Measurements from ENCODE around the gene TMEM179.
A peak's percentile ranks its signal among the peaks of the same experiment; 100 is the strongest.

Gene TMEM179

GRCh38 chr14:104567141-104567956 is 37.2 kb downstream of the TMEM179 start:
- DNase-seq = no peak

- DNase-seq = no peak
These were observed 39.6 kb downstream of the TMEM179 start for GRCh38 chr14:104564744-104565679.

DNA sequence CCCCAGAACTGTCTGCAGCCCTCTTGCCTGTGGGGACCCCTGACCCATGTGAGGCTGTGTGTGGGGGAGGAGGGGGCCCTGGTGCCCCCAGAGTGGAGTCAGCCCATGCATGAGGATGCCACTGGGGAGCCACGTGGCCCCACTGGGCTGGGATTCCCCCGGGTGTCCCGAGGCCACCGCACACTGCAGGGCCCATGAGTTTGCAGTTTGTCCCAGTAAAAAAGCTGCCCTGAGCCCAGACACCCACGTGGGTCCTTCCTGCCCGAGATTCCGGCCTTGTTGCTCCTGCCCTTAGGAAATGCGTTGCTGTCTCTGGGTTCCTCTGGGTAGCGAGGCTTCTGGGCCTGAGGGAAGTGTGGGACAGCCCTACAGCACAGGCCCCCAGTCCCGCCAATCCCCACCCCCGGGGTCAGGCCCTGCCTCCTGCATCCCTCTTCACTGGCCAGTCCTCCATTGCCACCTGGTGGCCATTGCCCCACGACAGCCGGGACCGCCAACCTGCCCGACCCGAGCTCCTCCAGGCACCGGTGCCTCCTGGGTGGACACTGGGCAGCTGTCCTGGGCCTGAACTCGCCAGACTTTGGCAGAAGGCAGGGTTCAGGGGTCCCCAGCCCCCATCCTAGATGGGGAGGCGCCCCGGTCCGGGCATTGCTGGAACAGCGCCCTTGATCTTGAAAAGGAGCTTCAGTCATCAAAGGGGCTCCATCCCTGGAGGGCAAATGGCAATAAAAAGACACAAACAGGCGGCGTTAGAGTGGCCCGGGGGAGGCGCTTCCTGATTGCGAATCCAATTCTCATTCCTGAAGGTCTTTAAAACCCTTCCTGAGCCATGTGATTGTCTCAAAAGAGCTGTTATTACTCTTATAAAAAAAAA is 40.6 kb downstream of the TMEM179 start:
- DNase-seq = peak; percentile 51

DNA sequence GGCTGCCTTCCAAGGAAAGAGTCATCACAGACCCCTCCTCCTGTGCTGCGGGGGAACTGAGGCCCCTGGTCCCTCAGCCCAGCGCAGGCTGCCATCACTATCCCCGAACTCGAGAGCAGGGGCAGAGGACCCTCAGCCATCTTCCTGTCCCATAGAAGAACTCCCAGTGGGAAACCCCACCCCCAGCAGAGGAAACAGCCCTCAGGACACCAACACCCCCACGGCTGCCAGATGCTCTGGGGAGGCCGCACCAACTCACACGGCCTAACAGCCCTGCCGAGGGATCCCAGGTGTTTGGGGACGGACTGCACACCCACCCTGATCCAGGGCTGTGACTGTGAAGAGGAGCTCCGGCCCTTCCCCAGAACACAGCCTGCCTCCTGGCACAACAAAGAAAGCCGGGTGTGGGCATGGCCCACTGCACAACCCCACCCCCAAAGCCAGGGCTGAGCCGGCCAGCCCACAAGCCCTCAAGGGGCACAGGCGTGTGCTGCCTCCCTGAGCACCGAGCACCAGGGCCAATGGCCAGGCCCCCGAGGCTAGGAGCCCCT is 41.3 kb downstream of the TMEM179 start:
- DNase-seq = no peak

DNA sequence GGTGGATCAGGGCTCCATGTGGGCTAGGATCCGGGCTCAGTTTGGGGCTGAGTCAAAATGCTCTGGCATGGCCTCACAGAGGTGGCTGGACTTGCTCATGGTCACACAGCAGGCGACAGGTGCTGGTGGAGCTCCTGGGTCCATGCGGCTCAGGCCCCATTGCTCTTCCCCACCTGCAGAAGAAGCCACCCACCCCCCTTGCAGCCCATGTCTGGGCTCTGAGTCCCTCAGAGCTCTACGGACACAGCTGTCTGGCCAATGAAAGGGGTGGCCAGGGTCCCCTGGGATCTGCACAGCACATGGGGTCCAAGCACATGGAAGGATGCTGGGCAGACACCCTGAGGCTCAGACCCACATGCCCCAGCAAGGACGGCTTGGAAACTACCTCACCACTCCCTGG is 42.0 kb downstream of the TMEM179 start:
- no peak for DNase-seq

DNA sequence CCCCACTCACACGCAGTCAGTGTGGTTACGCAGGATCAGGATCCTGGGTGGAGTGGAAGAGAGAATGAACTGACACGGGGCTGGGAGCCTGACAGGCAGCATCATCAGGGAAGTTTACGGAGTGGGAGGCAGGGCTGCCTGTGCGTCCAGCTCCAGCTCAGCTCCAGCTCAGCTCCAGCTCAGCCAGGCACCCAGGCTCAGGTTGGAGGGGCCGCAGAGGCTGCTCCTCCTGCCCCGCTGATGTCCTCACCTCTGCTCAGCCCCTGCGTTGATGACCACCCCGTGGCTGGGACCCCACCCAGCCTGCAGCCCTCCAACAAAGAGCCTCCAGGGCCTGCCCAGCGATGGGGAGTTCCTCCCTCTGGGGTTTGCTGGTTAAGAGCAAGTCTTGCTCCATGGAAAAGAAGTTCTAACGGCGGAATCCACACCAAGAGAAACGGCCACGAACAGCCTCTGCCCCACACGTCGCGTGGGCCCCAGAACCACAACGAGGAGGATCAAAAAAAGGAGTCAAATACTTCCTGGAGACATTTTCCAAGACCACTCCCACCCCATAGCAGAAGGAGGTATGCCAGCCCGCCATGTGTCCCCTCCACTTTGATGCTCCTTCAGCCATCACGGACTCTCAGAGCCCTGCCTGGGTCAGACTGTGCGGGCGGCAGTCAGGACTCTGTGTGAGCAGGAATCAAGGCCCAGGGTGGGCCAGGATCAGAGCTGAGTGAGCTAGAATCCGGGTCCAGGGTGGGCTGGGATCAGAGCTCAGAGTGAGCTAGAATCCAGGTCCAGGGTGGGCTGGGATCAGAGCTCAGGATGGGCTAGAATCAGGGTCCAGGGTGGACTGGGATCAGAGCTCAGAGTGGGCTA is 42.7 kb downstream of the TMEM179 start:
- DNase-seq = no peak

GRCh38 chr14:104561124-104561557 is 43.4 kb downstream of the TMEM179 start:
- DNase-seq = no peak

DNA sequence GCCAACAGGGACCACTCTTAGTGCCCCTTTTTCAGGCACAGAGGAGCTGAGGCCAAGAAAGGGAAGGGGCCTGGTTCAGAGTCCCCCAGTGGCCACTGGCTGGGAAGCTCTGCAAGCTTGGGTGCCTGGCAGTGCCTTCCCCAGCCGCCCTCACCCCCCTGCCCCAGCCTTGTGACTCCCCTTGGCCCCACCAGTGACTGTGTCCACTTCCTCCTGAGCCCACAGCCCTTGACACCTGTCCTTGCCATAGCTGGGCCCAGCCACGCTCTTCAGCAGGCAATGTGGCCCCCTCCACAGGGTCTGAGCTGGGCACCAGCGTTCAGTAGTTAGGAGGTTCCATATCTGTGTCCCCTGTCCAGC is 44.0 kb downstream of the TMEM179 start:
- DNase-seq = no peak

DNA sequence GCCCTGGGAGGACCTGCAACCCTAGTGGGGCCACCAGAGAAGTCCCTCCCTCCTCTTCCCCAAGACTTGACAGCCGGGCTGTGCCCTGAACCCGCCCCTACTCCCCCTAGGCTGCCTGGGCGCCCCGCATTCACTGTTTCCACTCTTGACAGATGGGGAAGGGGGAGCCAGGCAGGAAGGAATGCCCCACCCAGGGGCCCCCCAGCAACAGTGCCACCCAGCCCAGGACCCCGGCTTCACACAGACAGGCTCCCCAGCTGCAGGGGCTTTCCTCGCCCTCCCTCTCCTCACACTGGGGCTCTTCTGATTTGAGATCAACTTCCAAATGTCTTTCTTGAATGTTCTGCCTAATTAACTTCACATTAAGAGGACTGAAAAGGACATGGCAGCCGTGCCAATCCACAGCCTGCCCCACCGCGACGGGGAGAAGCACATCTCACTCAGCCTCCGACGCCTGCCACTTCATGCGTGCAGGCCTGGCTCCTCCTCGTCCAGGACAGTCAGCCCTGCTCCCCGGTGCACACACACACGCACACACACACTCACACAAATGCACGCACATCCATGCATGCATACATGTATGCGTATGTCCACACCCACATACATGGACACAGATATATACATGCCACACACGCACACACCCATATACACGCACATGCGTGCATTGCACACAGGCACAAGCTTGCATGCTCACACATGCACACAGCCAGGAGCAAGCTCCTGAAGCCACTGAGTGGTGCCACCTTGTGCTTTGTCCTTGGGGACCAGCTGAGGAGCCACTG is 44.6 kb downstream of the TMEM179 start:
- DNase-seq = no peak

DNA sequence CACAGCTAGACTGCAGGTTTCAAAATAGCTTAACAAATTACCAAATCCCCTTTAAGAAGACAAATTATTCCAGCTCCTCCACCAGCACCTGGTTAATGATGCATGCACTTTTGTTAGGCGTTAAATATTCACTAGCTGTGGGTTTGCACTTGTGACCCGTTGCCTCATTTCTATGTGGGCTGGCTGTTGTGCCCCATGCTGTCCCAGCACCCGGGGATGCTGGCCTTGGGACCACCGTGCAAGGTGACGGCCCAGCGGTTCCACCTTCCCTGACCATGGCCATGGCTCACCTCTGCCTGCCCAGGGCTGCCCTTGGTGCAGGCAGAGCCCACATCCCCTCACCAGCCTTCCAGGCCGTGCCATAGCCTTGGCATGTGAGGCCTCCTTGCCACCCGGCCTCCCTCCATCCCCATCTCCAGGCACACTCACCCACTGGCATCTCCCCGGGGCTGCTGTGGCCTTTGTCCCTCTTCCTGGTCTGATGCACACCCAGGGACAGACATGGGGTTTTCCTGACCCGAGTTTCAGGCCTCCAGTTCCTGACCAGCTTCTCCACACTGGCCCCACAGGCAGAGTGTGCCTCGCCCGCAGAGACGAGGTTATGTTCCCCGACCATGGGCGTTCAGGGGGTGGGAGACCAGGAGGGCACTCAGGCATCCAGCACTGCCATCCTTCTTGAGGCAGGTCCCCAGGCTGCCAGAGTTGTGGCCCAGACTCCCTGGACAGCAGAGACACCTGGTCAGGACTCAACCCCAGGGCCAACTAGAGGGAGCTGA is 45.4 kb downstream of the TMEM179 start:
- DNase-seq = no peak

DNA sequence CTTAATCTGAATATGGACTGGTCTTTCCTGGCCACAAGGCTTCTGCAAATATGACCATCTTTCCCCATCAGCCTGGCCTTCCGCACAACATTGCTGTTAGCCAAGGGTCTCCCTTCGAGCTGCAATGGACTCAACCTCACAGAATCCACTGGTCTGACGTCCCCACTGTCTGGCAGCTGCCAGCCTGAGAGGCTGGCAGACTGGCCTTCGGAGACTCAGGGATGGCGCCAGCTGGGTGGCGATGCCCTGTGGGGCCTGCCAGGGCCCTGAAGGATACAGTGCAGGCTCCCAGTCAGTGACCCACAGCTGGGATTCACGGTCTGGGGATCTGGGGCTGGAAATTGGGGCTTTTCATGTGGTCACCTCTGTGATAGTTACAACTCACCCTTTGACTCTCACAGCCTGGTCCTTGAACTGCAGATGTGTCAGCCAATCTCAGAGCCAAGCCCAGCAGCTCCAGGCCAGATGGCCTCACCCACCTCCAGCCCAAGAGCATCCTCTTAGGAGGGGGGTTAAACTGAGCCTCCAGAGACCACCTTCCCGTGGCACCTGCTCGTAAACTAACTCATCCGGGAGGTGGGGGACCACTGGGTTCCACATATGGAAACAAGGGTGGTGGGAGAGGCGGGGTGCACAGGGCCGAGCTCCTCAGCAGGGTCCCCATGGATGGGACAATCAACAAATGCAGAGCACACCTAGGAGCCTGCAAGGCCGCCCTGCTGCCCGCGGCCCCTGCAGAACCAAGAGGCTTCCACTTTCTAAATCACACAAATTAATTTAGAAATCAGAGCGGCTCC is 46.1 kb downstream of the TMEM179 start:
- DNase-seq = no peak

DNA sequence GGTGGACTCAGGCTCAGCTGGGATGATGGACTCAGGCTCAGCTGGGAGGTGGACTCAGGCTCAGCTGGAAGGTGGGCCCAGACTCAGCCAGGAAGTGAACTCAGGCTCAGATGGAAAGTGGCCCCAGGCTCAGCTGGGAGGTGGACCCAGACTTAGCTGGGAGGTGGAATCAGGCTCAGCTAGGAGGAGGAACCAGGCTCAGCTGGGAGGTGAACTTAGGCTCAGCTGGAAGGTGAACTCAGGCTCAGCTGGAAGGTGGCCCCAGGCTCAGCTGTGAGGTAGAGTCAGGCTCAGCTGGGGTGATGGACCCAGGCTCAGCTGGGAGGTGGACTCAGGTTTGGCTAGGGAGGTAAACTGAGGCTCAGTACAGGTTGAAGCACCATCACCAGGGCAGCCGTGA is 46.8 kb downstream of the TMEM179 start:
- no peak for DNase-seq

DNA sequence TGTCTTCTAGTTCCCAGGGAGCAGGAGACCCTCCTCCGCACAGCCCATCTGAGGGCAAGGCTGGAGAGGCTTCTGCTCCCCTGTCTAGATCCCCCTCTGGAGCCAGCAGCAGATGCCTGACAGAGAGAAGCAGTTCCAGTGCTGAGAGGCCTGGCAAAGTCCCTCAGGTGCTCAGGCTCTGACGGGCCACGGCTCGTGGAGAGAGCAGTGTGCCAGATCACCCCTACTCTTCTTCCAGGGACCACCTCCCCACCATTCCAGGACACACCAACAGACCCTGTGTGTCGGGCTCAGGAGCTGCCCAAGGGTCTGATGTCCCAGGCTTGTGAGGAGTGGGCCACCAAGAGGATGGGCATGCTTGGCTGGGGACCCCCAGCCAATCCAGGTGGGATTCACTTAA is 47.5 kb downstream of the TMEM179 start:
- DNase-seq = no peak

- DNase-seq = no peak
These were observed 48.1 kb downstream of the TMEM179 start for GRCh38 chr14:104556256-104557021.

GRCh38 chr14:104555430-104556255 is 48.9 kb downstream of the TMEM179 start:
- DNase-seq = no peak

DNA sequence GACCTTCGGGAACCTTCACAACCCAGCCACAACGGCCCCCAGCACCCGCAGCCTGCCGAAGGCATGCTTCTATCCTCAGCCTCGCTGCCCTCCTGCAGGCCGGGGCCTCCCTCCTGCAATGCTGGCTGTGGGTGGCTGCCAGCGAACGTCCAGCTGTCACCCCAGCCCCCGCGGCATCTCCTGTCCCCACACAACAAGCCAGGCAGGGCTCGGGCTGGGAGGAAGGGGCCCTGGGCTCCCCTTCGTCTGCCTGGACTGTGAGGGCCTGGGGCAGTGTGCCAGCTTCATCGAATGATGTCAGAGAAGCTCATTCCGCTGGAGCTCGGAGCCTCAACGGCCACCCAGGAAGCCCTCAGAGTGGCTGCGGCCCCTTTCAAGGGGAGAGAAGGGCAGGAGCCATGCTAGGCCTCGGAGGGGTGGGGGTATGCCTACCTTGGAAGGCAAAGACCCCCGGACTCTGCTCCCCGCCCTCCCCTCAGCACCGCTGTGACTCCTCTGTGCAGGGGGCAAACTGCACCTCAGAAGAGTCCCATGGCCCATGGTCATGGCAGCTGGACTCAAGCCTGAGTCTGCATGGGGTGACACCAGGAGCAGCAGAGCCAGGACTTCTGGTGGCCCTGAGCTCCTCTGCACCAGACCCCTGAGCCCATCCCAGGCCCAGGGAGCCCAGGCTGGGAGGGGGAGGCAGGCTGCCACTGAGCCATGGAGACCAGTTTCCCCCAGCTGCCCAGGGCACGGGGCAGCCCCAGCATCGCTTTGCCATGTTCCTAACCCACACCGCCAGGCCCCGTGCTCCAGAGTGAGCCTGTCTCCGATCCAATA is 49.8 kb downstream of the TMEM179 start:
- no peak for DNase-seq
